ENCODE data around the gene FAM219A.

Gene FAM219A

GRCh38 chr9:34409154-34409553, 49.2 kb downstream of the FAM219A start:
- Histone ChIP-seq H3K36me3 (ENCODE audit: control insufficient read depth, insufficient read depth, low read length) (no peaks in the 10 kb centered on the region), H3K9me3 (ENCODE audit: control insufficient read depth, low read length) (no peaks in the 10 kb centered on the region), H3K4me3 (ENCODE audit: insufficient read depth, low read depth, low read length) (no peak overlapping the region), H3K4me1 (ENCODE audit: control insufficient read depth, insufficient read depth, low read length) (no peaks in the 10 kb centered on the region), H3K27ac (ENCODE audit: insufficient read depth, low read depth, low read length, poor library complexity, severe bottlenecking) (no peak overlapping the region), H3K27me3 (ENCODE audit: control insufficient read depth, insufficient read depth, low read length, poor library complexity, severe bottlenecking) (no peaks in the 10 kb centered on the region)
- 88 to 96% methylated on average over 2 of the region's 2 CpGs for whole genome bisulfite sequencing, 2 experiments

- WGBS, 2 experiments, result 85 to 93% methylated on average over 1 of the region's 1 CpG
- Histone ChIP-seq H3K4me1 (ENCODE audit: control insufficient read depth, insufficient read depth, low read length) (no peaks in the 10 kb centered on the region), H3K27ac (ENCODE audit: insufficient read depth, low read depth, low read length, poor library complexity, severe bottlenecking) (no peak overlapping the region), H3K4me3 (ENCODE audit: insufficient read depth, low read depth, low read length) (no peak overlapping the region), H3K36me3 (ENCODE audit: control insufficient read depth, insufficient read depth, low read length) (no peaks in the 10 kb centered on the region), H3K27me3 (ENCODE audit: control insufficient read depth, insufficient read depth, low read length, poor library complexity, severe bottlenecking) (no peaks in the 10 kb centered on the region), H3K9me3 (ENCODE audit: control insufficient read depth, low read length) (no peaks in the 10 kb centered on the region)
Measured at GRCh38 chr9:34408173-34408572, 50.2 kb downstream of the FAM219A start.

GRCh38 chr9:34406219-34406618, 52.2 kb downstream of the FAM219A start:
- Histone ChIP-seq H3K9me3 (ENCODE audit: control insufficient read depth, low read length) (no peaks in the 10 kb centered on the region), H3K27ac (ENCODE audit: insufficient read depth, low read depth, low read length, poor library complexity, severe bottlenecking) (no peak overlapping the region), H3K36me3 (ENCODE audit: control insufficient read depth, insufficient read depth, low read length) (no peaks in the 10 kb centered on the region), H3K4me3 (ENCODE audit: insufficient read depth, low read depth, low read length) (no peak overlapping the region), H3K4me1 (ENCODE audit: control insufficient read depth, insufficient read depth, low read length) (no peaks in the 10 kb centered on the region), H3K27me3 (ENCODE audit: control insufficient read depth, insufficient read depth, low read length, poor library complexity, severe bottlenecking) (no peaks in the 10 kb centered on the region)
- 85 to 100% methylated on average over 1 of the region's 1 CpG for WGBS, 2 experiments

- H3K9me3 ChIP-seq (ENCODE audit: control insufficient read depth, low read length), result no peaks in the 10 kb centered on the region
- no peak overlapping the region for H3K27ac ChIP-seq (ENCODE audit: insufficient read depth, low read depth, low read length, poor library complexity, severe bottlenecking)
- no peaks in the 10 kb centered on the region for H3K36me3 ChIP-seq (ENCODE audit: control insufficient read depth, insufficient read depth, low read length)
- H3K27me3 ChIP-seq (ENCODE audit: control insufficient read depth, insufficient read depth, low read length, poor library complexity, severe bottlenecking), result no peaks in the 10 kb centered on the region
- H3K4me3 ChIP-seq (ENCODE audit: insufficient read depth, low read depth, low read length), result no peak overlapping the region
- no peaks in the 10 kb centered on the region for H3K4me1 ChIP-seq (ENCODE audit: control insufficient read depth, insufficient read depth, low read length)
- 85 to 91% methylated on average over 7 of the region's 7 CpGs for WGBS, 2 experiments
Measured at GRCh38 chr9:34405719-34406118, 52.7 kb downstream of the FAM219A start.

GRCh38 chr9:34403554-34404380, 54.6 kb downstream of the FAM219A start:
- Histone ChIP-seq H3K4me3 (ENCODE audit: insufficient read depth, low read depth, low read length) (no peak overlapping the region), H3K27ac (ENCODE audit: insufficient read depth, low read depth, low read length, poor library complexity, severe bottlenecking) (no peak overlapping the region), H3K36me3 (ENCODE audit: control insufficient read depth, insufficient read depth, low read length) (no peaks in the 10 kb centered on the region), H3K4me1 (ENCODE audit: control insufficient read depth, insufficient read depth, low read length) (no peaks in the 10 kb centered on the region), H3K9me3 (ENCODE audit: control insufficient read depth, low read length) (no peaks in the 10 kb centered on the region), H3K27me3 (ENCODE audit: control insufficient read depth, insufficient read depth, low read length, poor library complexity, severe bottlenecking) (no peaks in the 10 kb centered on the region)

GRCh38 chr9:34400686-34401602, 57.4 kb downstream of the FAM219A start:
- WGBS, 2 experiments, result 93% methylated on average over 40 of the region's 40 CpGs
- Histone ChIP-seq H3K4me1 (ENCODE audit: control insufficient read depth, insufficient read depth, low read length) (no peaks in the 10 kb centered on the region), H3K4me3 (ENCODE audit: insufficient read depth, low read depth, low read length) (no peak overlapping the region), H3K36me3 (ENCODE audit: control insufficient read depth, insufficient read depth, low read length) (no peaks in the 10 kb centered on the region), H3K27ac (ENCODE audit: insufficient read depth, low read depth, low read length, poor library complexity, severe bottlenecking) (no peak overlapping the region), H3K9me3 (ENCODE audit: control insufficient read depth, low read length) (no peaks in the 10 kb centered on the region), H3K27me3 (ENCODE audit: control insufficient read depth, insufficient read depth, low read length, poor library complexity, severe bottlenecking) (no peaks in the 10 kb centered on the region)

GRCh38 chr9:34400275-34400674, 58.1 kb downstream of the FAM219A start:
- Histone ChIP-seq H3K4me1 (ENCODE audit: control insufficient read depth, insufficient read depth, low read length) (no peaks in the 10 kb centered on the region), H3K36me3 (ENCODE audit: control insufficient read depth, insufficient read depth, low read length) (no peaks in the 10 kb centered on the region), H3K4me3 (ENCODE audit: insufficient read depth, low read depth, low read length) (no peak overlapping the region), H3K9me3 (ENCODE audit: control insufficient read depth, low read length) (no peaks in the 10 kb centered on the region), H3K27me3 (ENCODE audit: control insufficient read depth, insufficient read depth, low read length, poor library complexity, severe bottlenecking) (no peaks in the 10 kb centered on the region), H3K27ac (ENCODE audit: insufficient read depth, low read depth, low read length, poor library complexity, severe bottlenecking) (no peak overlapping the region)
- 73 to 79% methylated on average over 12 of the region's 12 CpGs for WGBS, 2 experiments

GRCh38 chr9:34399729-34400128, 58.6 kb downstream of the FAM219A start:
- WGBS, 2 experiments, result 91 to 93% methylated on average over 4 of the region's 4 CpGs
- Histone ChIP-seq H3K27me3 (ENCODE audit: control insufficient read depth, insufficient read depth, low read length, poor library complexity, severe bottlenecking) (no peaks in the 10 kb centered on the region), H3K4me3 (ENCODE audit: insufficient read depth, low read depth, low read length) (no peak overlapping the region), H3K27ac (ENCODE audit: insufficient read depth, low read depth, low read length, poor library complexity, severe bottlenecking) (no peak overlapping the region), H3K9me3 (ENCODE audit: control insufficient read depth, low read length) (no peaks in the 10 kb centered on the region), H3K36me3 (ENCODE audit: control insufficient read depth, insufficient read depth, low read length) (no peaks in the 10 kb centered on the region), H3K4me1 (ENCODE audit: control insufficient read depth, insufficient read depth, low read length) (no peaks in the 10 kb centered on the region)

- Histone ChIP-seq H3K36me3 (ENCODE audit: control insufficient read depth, insufficient read depth, low read length) (no peaks in the 10 kb centered on the region), H3K4me1 (ENCODE audit: control insufficient read depth, insufficient read depth, low read length) (no peaks in the 10 kb centered on the region), H3K4me3 (ENCODE audit: insufficient read depth, low read depth, low read length) (no peak overlapping the region)
Measured at GRCh38 chr9:34398875-34399274, 59.5 kb downstream of the FAM219A start.

More at GRCh38 chr9:34398875-34399274, 59.5 kb downstream of the FAM219A start:
- H3K27ac ChIP-seq (ENCODE audit: insufficient read depth, low read depth, low read length, poor library complexity, severe bottlenecking), result no peak overlapping the region
- WGBS, 2 experiments, result 83 to 100% methylated on average over 1 of the region's 1 CpG
- H3K9me3 ChIP-seq (ENCODE audit: control insufficient read depth, low read length), result no peaks in the 10 kb centered on the region
- no peaks in the 10 kb centered on the region for H3K27me3 ChIP-seq (ENCODE audit: control insufficient read depth, insufficient read depth, low read length, poor library complexity, severe bottlenecking)

Measured in ectodermal cell (in vitro differentiated cells).